ENCODE results near the gene LGMN. TPM values are rescaled to one million over a fixed set of nuclear protein-coding genes. Genes with fewer than 3 reads are reported as not detected.

LGMN gene
- polyA plus RNA-seq, 1 of the 3 experiments (the other 2 are of a cell fraction) = 76.3 TPM

DNA sequence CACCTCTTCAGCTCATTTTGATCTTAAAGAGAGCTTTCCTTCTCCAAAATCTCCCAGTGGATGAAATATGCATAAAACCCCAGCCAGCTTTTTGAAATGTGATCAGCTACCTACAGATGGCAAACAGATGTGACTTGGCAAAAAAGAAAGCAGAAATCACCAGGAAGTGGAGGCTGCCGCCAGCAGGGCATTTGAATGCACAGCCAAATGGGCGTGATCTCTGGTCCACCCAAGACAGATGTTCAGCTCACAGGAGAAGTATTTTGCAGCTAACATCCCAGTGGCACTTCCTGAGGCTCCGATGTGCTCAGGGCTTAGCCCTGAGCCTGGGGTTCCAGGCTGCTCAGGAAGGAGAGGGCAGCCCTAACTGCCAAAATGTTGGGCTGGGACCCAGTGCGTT, 78.3 kb downstream of the LGMN start (continued):
- TF ChIP-seq USF2 (IDR thresholded peaks at IDR 0.05; ENCODE audit: borderline replicate concordance, low read depth, low read length) (no peak), MXI1 (IDR thresholded peaks at IDR 0.05; ENCODE audit: low read depth, low read length) (no peak), FOXJ3 (CRISPR knock-in tag; IDR thresholded peaks at IDR 0.05) (no peak), TEAD4 (IDR thresholded peaks at IDR 0.05; ENCODE audit: borderline replicate concordance, insufficient read depth) (no peak), TCF12 (IDR thresholded peaks at IDR 0.05) (peak; percentile 96), PBX3 (IDR thresholded peaks at IDR 0.05) (no peak), SMC3 (IDR thresholded peaks at IDR 0.05; ENCODE audit: low read depth, low read length) (no peak), ZBTB33 (IDR thresholded peaks at IDR 0.05; ENCODE audit: borderline replicate concordance, low read depth) (no peak), NRF1 (IDR thresholded peaks at IDR 0.05; ENCODE audit: low read depth, low read length) (no peak), MAX (IDR thresholded peaks at IDR 0.05; ENCODE audit: low read depth) (no peak), RFX5 (IDR thresholded peaks at IDR 0.05; ENCODE audit: low read length) (no peak), RXRA (IDR thresholded peaks at IDR 0.05; ENCODE audit: borderline replicate concordance, low read depth) (no peak), RAD21 (IDR thresholded peaks at IDR 0.05; ENCODE audit: low read length) (peak; percentile 4; the same call in 1 of the 2 replicates), GABPA (IDR thresholded peaks at IDR 0.05; ENCODE audit: low read depth) (no peak), RCOR1 (IDR thresholded peaks at IDR 0.05; ENCODE audit: low read length) (no peak), FOSL2 (IDR thresholded peaks at IDR 0.05; ENCODE audit: borderline replicate concordance, low read depth) (no peak), EZH2phosphoT487 (IDR thresholded peaks at IDR 0.05; ENCODE audit: borderline replicate concordance, low read depth) (no peak), CHD2 (IDR thresholded peaks at IDR 0.05; ENCODE audit: low read length, partially characterized antibody) (no peak), EP300 (IDR thresholded peaks at IDR 0.05; ENCODE audit: borderline replicate concordance in 1 of 2, low read depth in 1 of 2, low read length in 1 of 2) (no peak; a peak in 1 of 4 replicates), SIN3A (IDR thresholded peaks at IDR 0.05; ENCODE audit: borderline replicate concordance, low read depth, low read length) (no peak), GATA2 (CRISPR knock-in tag; IDR thresholded peaks at IDR 0.05) (no peak), USF1 (IDR thresholded peaks at IDR 0.05; ENCODE audit: borderline replicate concordance, low read depth) (no peak), TAF1 (IDR thresholded peaks at IDR 0.05; ENCODE audit: borderline replicate concordance, low read depth, low read length) (no peak), JUND (IDR thresholded peaks at IDR 0.05) (no peak), NFIC (IDR thresholded peaks at IDR 0.05; ENCODE audit: borderline replicate concordance) (peak; percentile 48; the same call in 1 of the 2 replicates), YY1 (IDR thresholded peaks at IDR 0.05; ENCODE audit: low read depth) (no peak)
- TF ChIP-seq, protein P1, sequence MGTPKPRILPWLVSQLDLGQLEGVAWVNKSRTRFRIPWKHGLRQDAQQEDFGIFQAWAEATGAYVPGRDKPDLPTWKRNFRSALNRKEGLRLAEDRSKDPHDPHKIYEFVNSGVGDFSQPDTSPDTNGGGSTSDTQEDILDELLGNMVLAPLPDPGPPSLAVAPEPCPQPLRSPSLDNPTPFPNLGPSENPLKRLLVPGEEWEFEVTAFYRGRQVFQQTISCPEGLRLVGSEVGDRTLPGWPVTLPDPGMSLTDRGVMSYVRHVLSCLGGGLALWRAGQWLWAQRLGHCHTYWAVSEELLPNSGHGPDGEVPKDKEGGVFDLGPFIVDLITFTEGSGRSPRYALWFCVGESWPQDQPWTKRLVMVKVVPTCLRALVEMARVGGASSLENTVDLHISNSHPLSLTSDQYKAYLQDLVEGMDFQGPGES (IDR thresholded peaks at IDR 0.05; ENCODE audit: low read depth, low read length) = no peak
